Suppressor macrophage treated with lipopolysaccharide for 4 hours (primary cell): Measurements from ENCODE around the gene FNDC3B.

Source experiments
- DNase-seq: peaks from one replicate; pipeline ENCODE4 v3.0.0-alpha.2; 2020

FNDC3B gene

GRCh38 chr3:172272698-172273097 lies 233.3 kb downstream of the FNDC3B start:
- DNase-seq = no peak

GRCh38 chr3:172273378-172273777 lies 234.0 kb downstream of the FNDC3B start:
- no peak for DNase-seq

- no peak for DNase-seq
These were observed 235.5 kb downstream of the FNDC3B start for GRCh38 chr3:172274906-172275305.

- no peak for DNase-seq
These were observed 236.2 kb downstream of the FNDC3B start for GRCh38 chr3:172275586-172275985.

- DNase-seq = no peak
These were observed 236.7 kb downstream of the FNDC3B start for GRCh38 chr3:172276103-172276502.

- DNase-seq = no peak
These were observed 237.8 kb downstream of the FNDC3B start for GRCh38 chr3:172277151-172277652.

GRCh38 chr3:172279191-172279640 lies 239.8 kb downstream of the FNDC3B start:
- no peak for DNase-seq

- no peak for DNase-seq
These were observed 240.6 kb downstream of the FNDC3B start for GRCh38 chr3:172279974-172280373.

- no peak for DNase-seq
These were observed 241.2 kb downstream of the FNDC3B start for GRCh38 chr3:172280406-172281051.

GRCh38 chr3:172281884-172282283 lies 242.5 kb downstream of the FNDC3B start:
- DNase-seq = no peak

- DNase-seq = no peak
These were observed 243.5 kb downstream of the FNDC3B start for GRCh38 chr3:172282850-172283249.

GRCh38 chr3:172283841-172284357 lies 244.5 kb downstream of the FNDC3B start:
- peak; percentile 39 for DNase-seq

- DNase-seq = no peak
These were observed 246.5 kb downstream of the FNDC3B start for GRCh38 chr3:172285844-172286243.

GRCh38 chr3:172286548-172287148 lies 247.3 kb downstream of the FNDC3B start:
- no peak for DNase-seq

GRCh38 chr3:172287937-172288477 lies 248.6 kb downstream of the FNDC3B start:
- no peak for DNase-seq

- no peak for DNase-seq
These were observed 249.3 kb downstream of the FNDC3B start for GRCh38 chr3:172288651-172289050.

- peak; percentile 16 for DNase-seq
These were observed 250.2 kb downstream of the FNDC3B start for GRCh38 chr3:172289583-172289982.

GRCh38 chr3:172290457-172290856 lies 251.1 kb downstream of the FNDC3B start:
- no peak for DNase-seq

- DNase-seq = no peak
These were observed 252.3 kb downstream of the FNDC3B start for GRCh38 chr3:172291650-172292049.

GRCh38 chr3:172292422-172292821 lies 253.0 kb downstream of the FNDC3B start:
- DNase-seq = no peak

- DNase-seq = no peak
These were observed 253.7 kb downstream of the FNDC3B start for GRCh38 chr3:172293093-172293492.

GRCh38 chr3:172294223-172294806 lies 254.9 kb downstream of the FNDC3B start:
- DNase-seq = peak; percentile 63

- no peak for DNase-seq
These were observed 257.0 kb downstream of the FNDC3B start for GRCh38 chr3:172296248-172296974.
